GM21447 (cell line): ENCODE results near the gene SON.
A peak's percentile ranks its signal among the peaks of the same experiment; 100 is the strongest.
"Not testable (repeated sequence)": the region's sequence is repeated elsewhere in the genome, so short reads cannot be mapped to it uniquely, and the experiment has no call there.

Experiments used
- ATAC-seq: cut with Tn5 transposase; IDR thresholded peaks from one replicate; pipeline ENCODE4 v1.9.1; 2021; ENCODE audit not compliant: unreplicated experiment

Gene SON

DNA sequence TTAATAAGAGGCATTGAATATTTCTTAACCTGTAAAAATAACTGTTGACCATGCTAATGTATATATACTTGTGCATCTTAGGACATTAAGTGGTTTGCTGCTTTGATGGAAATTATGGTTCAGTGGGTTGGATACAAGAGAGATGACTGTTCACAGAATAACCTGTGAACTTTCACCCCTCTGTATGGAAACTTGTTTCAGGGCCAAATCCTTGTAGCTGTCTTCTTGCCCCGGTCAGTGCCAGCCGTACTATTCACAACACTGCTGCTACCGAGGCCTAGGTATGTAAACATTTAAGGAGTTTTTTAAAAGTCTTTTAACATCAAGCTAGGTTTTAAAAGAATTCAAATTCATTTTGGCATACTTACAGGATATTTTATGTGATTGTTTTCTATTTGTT lies 29.5 kb downstream of the SON start:
- no peak for ATAC-seq

DNA sequence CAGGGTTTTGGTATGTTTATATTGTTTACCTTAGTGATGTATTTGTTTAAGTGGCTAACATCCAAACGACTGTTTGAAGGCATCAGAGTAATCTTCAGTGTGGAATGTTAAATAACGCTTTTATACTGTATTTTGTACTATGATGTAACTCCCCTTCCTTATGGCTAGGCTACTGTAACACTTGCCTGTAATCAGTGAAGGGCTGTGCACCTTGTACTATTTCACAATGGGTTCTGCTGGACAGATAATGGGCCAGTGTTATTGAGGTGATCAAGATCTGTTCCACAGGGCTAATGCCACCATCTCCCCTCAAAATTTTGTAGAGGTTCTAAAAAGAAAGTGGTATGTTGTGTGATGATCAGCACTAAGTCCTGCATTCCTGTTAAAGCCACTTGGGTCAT lies 33.9 kb downstream of the SON start:
- not testable (repeated sequence) for ATAC-seq

DNA sequence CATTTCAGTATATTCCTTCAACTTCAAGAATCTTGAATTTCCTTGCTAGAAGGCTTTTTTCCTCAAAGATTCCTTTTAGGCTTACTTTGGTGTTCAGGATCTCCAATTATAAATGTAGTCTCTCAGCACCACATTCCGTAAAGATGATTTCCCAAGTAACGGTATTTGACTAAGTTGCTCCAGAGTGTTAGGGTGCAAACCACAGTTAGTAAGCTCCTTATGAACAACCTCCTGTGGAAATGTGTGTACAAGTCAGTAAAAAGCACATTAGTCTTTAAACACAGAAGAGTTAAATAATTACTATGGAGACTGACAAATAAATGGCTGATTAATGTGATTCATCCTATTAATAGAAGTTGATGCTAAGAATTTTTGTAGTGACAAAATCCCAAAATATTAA lies 35.4 kb downstream of the SON start:
- no peak for ATAC-seq

DNA sequence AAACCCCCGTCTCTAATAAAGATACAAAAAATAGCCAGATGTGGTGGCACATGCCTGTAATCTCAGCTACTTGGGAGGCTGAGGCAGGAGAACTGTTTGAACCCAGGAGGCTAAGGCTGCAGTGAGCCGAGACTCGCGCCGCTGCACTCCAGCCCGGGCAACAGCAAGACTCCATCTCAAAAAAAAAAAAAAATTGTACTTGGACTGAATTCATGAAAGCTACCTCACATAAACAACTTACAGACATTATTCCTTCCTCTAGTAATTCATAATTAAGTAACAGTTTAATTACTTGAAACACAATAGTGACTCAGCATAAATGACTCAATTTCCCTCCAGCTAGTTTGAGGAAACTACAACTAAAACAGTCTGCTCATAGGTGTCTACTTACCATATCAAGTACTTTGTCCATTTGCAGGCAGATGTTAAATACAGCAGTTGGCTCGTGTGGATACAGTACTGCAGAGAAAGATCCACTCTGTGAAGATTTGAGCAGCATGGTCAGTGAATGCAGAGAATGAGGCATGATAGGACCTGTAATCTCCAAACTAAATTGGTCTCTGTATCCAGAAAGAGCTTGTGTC lies 36.2 kb downstream of the SON start:
- ATAC-seq: no peak

DNA sequence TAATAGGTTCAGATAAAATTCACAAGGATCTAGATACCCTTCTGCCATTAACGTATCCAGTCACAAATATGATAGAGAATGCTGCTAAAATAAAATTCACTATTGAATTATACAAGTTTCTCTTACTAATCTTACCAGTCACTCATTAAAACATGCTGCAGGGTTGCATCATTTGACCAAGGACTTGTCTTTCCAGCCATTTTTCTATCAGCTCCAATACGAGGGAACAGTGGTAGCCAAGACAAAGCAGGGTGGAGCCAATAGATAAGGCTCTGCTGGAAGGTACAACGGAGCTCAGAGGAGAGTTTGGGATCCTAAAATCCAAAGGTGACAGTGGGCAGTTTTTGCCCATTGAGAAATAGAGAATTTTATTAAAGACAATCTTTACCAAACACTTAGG lies 41.6 kb downstream of the SON start:
- no peak for ATAC-seq

DNA sequence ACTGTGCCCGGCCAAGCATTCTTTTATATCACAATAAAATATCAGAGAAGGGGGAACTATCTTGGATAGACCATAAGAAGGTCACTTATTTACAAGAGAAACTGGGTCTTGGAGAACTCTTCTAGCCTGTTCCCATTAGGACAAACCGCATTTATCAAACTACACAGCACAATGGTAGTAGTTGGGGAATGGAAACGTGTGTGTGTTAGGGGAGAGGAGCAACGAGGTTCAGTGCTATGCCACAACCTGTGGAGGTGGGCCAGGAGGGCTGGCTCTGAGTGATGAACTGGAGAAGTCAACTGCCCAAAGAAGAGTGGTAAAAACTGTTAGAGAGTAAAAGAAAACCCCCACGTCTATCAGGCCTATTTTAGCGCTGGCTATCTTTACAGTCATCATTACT lies 44.1 kb downstream of the SON start:
- ATAC-seq: no peak

DNA sequence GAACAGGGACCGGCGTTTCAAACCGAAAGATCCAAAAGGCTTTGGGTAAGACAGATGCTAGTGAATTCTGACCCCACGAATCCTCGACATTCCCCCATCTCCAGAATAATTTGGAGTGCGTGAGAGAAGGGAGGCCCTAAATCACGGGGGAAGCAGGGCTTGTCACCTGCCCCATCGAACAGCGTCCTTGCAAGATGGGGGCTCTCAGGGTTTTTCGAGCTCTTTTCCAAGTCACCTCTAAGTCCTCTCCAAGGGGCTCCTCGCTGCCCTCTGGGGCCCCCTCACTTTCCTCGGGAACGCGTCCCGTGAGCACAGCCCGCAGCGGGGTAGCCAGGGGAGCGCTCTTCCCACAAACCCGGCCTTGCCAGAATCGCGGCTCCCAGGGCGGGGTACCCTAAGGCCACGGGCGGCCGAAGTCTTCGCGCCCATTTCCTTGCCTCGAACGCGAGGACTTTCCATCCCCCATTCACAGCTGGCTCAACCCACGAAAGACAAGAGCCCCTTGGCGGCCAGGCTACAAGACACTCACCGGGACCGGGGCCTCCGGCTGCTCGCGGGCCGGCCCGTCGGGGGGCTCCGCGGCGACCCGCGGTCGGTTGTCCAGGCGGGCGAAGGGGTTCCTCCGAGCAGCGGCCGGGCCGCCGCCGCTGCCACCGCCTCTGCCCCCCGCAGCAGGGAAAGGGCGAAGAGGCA lies 45.1 kb downstream of the SON start:
- peak; percentile 29 for ATAC-seq

DNA sequence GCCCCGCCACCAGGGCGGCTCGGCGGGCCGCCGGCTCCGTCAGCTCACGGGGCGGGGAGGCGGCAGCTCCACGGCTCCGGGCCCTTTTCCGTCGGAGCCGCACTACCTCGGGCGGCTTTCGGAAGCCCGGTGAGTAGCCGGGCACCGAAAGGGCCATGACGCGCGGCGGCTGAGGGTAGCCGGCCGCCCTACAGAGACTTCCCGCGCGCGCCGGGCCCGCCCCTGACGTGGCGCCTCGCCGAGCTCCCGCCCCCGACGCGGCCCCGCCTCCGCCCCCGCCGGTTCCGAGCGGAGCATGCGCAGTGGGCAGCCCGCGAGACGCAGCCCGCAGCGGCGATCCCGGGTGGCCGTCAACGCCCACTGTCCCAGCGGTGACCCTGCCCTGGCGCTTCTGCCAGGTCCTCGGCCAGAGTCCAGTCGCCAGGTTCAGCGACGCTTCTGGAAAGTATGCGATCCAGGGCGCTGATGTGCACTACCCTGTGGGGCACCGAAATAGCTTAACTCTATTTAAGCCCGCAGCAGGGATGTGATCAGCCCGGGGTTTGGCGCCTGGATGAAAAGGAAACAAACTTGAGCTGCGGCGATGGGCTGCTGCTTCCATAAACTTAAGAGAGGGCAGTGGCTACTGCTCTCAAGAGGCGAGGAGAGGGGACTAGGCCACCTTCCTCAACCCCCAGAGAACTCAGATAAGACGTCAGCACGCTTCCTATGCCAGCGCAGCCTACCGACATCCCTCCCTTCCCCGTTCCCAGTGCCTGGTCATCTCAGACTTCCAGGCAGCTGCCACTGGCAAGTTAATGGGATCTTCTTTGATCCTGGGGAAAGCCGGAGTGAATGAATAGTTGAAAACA lies 45.9 kb downstream of the SON start, which contains the start of gene DONSON:
Gene DONSON (minus strand): TSS at position 200 of the 851 bp plus-strand sequence. CDS start 43 bp downstream, at position 157.
- ATAC-seq: peak; percentile 87

DNA sequence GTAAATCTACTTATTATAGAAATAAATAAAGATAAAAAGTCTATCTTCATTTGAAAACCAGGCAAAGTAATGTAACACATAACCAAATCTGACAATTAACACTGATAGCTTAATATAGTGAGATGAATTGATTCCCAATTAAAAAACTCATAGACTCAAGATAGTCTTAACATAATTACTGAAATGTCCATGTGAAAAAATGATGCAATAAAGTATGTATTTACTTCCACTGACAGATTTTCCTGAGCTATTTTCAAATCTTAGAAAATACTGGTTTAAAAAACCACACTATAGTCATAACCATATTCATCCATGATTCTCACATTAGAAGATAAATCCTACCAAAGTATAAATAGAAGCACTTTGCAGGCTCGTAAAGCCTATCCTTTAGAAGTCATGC lies 55.2 kb downstream of the SON start:
- no peak for ATAC-seq

DNA sequence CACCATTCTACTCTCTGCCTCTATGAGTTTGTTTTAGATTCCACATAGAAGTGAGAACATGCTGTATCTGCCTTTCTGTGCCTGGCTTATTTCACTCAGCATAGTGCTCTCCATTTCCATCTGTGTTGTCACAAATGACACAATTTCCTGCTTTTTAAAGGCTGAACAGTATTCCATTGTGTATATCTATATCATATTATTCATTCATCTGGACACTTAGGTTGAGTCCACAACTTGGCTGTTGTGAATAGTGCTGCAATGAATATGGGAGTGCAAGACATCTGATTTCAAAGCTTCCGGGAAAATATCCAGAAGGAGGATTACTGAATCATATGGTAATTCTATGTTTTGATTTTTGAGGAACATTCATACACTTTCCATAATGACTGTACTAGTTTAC lies 65.7 kb downstream of the SON start:
- no peak for ATAC-seq

DNA sequence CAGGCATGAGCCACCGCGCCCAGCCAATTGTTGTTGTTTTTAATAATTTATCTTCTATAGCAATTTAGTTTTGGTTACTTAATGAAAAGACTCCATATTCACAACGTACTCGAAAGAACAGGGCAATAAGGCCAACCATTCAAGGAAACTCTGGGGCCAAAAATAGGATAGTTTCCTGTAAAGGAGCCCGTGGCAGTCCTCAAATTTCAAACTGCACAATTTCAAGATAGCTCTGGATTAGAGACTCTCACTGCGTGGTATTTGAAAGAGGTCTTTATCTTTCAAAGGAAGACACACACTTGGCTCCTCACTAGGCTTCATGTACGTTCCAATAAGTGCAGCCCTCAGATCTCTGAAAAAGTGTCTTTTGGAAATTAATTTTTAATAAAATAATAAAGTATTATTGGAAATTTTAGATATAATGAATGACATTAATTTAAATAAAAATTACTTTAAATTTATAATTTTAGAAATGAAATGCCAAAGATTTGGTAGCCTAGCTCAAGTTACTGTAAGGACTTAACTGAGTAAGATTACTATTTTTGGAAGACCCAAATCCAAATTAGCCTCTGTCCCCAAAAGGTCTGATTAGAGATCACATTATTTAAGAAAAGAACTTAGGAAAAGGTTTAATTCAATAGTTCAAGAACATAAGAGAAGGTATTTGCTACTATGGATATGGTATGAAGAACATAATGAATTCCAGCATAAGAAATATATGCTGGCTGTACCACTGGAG lies 68.3 kb downstream of the SON start:
- no peak for ATAC-seq

DNA sequence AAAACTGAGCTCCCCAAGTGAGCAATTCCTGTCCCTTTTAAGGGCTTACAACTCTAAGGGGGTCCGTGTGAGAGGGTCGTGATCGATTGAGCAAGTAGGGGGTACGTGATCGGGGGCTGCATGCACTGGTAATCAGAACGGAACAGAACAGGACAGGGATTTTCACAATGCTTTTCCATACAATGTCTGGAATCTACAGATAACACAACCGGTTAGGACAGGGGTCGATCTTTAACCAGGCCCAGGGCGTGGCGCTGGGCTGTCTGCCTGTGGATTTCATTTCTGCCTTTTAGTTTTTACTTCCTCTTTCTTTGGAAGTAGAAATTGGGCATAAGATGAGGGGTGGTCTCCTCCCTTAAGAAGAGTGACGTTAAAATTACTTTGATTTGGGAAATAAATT lies 74.7 kb downstream of the SON start:
- not testable (repeated sequence) for ATAC-seq

DNA sequence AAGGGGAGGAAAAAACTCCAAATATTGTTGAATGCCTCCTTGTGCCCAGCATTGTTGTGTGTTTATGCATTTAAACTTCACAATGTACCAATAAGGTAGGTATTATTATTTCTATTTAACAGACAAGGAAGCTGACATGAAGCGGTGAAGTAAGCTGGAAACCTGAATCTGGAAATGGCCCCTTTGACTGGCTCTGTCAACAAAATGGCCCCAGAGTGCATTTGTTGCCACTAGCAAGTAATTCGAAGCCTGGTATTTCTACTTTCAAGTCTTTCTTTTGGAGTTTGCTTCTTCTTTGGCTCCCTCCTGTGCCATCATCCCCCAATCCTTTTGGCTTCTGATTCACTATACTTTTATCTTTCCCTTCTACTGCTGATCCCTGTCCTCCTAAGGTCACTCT lies 75.6 kb downstream of the SON start:
- no peak for ATAC-seq

DNA sequence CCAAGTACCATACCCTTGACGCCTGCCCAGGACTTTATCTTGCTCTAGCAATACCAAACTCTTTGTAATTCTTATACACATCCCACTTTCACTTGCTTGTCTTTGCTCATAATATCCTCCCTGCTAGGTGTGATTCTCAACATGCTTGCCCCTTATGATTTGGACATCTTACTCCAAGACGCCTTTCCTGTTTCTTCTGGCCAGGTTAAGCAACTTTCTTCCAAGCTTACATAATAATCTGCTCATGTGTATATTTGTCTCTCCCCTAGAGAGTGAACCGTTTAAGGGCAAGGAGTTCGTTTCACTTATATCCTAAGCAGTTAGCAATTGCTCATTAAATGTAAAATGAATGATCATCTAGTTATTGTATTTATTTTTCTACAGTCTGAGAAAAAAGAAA lies 76.9 kb downstream of the SON start:
- no peak for ATAC-seq

DNA sequence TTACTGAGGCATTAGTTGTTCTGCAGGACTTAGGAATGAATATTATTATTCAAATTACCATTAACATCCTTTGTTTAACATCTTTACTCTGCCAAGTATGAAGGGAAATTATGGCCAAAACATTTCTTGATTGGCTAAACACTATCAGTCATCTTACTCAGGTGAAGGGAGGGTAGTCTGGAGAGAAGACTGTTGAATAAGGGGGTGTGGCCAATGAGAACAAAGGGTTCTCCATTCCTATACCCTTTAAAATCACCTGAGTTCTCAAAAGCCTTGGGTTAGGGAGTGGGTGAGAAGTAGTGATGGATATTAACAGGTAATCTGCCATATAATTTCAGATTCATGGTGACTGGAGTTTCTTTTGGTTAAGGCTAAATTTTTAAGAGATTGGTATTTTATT lies 79.4 kb downstream of the SON start:
- ATAC-seq: no peak

DNA sequence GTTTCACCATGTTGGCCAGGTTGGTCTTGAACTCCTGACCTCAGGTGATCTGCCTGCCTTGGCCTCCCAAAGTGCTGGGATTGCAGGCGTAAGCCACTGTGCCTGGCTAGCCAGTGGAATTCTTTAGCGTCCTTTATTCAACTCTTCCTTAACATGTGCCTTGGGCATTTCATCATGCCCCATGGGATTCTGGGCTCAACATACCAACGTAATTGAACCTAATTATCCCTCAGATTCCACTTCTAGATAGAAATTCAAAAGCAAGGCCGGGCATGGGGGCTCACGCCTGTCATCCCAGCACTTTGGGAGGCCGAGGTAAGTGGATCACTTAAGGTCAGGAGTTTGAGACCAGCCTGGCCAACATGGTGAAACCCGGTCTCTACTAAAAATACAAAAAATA lies 83.3 kb downstream of the SON start:
- ATAC-seq: not testable (repeated sequence)
